ENCODE data around the gene BASP1. TPM values are rescaled to one million over a fixed set of nuclear protein-coding genes. Genes with fewer than 3 reads are reported as not detected.

Gene BASP1
- total RNA-seq, 1 experiment from 2014 or later: 0.34 TPM

- TF ChIP-seq ZFX (IDR thresholded peaks at IDR 0.05) (no peak), SRF (IDR thresholded peaks at IDR 0.05; ENCODE audit: low read depth) (no peak)
Observed at GRCh38 chr5:17252543-17252942, 35.1 kb downstream of the BASP1 start (continued).

- ATAC-seq (no peak), DNase-seq (ENCODE audit: low read depth, low spot score) (no peak)
- Histone ChIP-seq H3K27me3 (ENCODE audit: insufficient read depth, low read length) (peaks cover 7% of the 10 kb centered on the region; the same call in 1 of the 2 replicates), H3K9ac (ENCODE audit: low read length) (no peak overlapping the region), H3K9me3 (ENCODE audit: control insufficient read depth in 1 of 2, insufficient read depth in 1 of 2, low read depth in 1 of 2, low read length in 2 of 2) (no peaks in the 10 kb centered on the region), H3K36me3 (ENCODE audit: control insufficient read depth in 1 of 2, insufficient read depth in 2 of 2, low read length in 2 of 2) (no peaks in the 10 kb centered on the region), H3K79me2 (ENCODE audit: insufficient read depth, low read length) (no peaks in the 10 kb centered on the region), H3K9me2 (ENCODE audit: insufficient read depth) (no peaks in the 10 kb centered on the region), H3K27ac (ENCODE audit: low read depth, low read length) (no peak overlapping the region), H3K4me2 (ENCODE audit: low read length) (no peak overlapping the region), H4K20me1 (ENCODE audit: insufficient read depth) (no peaks in the 10 kb centered on the region), H3K4me1 (ENCODE audit: control insufficient read depth in 1 of 2, insufficient read depth in 2 of 2, low read length in 2 of 2) (no peaks in the 10 kb centered on the region), H2AFZ (ENCODE audit: low read depth, low read length, poor library complexity, severe bottlenecking) (no peak overlapping the region), H3K4me3 (replicated peaks in 1 of 2; ENCODE audit: low read depth in 1 of 2, low read length in 2 of 2) (no peak overlapping the region)
- BruUV-seq (replicated peaks): no TSS peak
- ChIA-PET CTCF (no interaction called here), POLR2A (no interaction called here), RAD21 (ENCODE audit: low non-redundant PET in 1 of 2, low total read pairs in 2 of 2, uncharacterized antibody in 2 of 2, unreplicated experiment in 2 of 2) (no interaction called here)
- intact Hi-C loops (cut with micrococcal nuclease): no loop called here
- TF ChIP-seq SIN3A (IDR thresholded peaks at IDR 0.05; ENCODE audit: low read depth): no peak
- no peak for TF ChIP-seq CTCF (IDR thresholded peaks at IDR 0.05 in 2 of 3, conservative IDR thresholded peaks at IDR 0.05 in 1 of 3; ENCODE audit: borderline replicate concordance in 1 of 3, insufficient read depth in 1 of 3, low read depth in 2 of 3, low read length in 2 of 3)
- TF ChIP-seq JUND (IDR thresholded peaks at IDR 0.05): no peak
- no peak for TF ChIP-seq POLR2A (IDR thresholded peaks at IDR 0.05; ENCODE audit: borderline replicate concordance, extremely low read depth, insufficient read depth, insufficient read length)
- TF ChIP-seq MAX (IDR thresholded peaks at IDR 0.05): no peak
- TF ChIP-seq ZBTB33 (IDR thresholded peaks at IDR 0.05; ENCODE audit: extremely low read depth, insufficient replicate concordance, low read length): no peak
- TF ChIP-seq YY1 (IDR thresholded peaks at IDR 0.05; ENCODE audit: extremely low read depth, insufficient replicate concordance, low read depth, low read length): no peak
- no peak for TF ChIP-seq CEBPB (IDR thresholded peaks at IDR 0.05; ENCODE audit: low read depth)
- no peak for TF ChIP-seq SRF (IDR thresholded peaks at IDR 0.05; ENCODE audit: low read depth)
- TF ChIP-seq POLR2AphosphoS5 (IDR thresholded peaks at IDR 0.05; ENCODE audit: low read depth, low read length): no peak
- TF ChIP-seq EZH2phosphoT487 (IDR thresholded peaks at IDR 0.05; ENCODE audit: borderline replicate concordance): no peak
- TF ChIP-seq EGR1 (IDR thresholded peaks at IDR 0.05; ENCODE audit: low read depth): no peak
- TF ChIP-seq CBX3 (IDR thresholded peaks at IDR 0.05; ENCODE audit: low read depth): no peak
- TF ChIP-seq ELF1 (IDR thresholded peaks at IDR 0.05; ENCODE audit: borderline replicate concordance, low read depth): no peak
- no peak for TF ChIP-seq ZFX (IDR thresholded peaks at IDR 0.05)
- no peak for TF ChIP-seq SP1 (IDR thresholded peaks at IDR 0.05; ENCODE audit: low read depth)
Observed at GRCh38 chr5:17255471-17256021, 38.1 kb downstream of the BASP1 start.
